ENCODE measurements around the gene KRTAP5-1.

Gene KRTAP5-1

GRCh38 chr11:1540074-1540473 is 45.0 kb downstream of the KRTAP5-1 start:
- DNase-seq: no peak

GRCh38 chr11:1538153-1538552 is 46.9 kb downstream of the KRTAP5-1 start:
- DNase-seq: no peak

- no peak for DNase-seq
Measured at GRCh38 chr11:1536065-1536843, 48.8 kb downstream of the KRTAP5-1 start.

GRCh38 chr11:1534682-1535081 is 50.4 kb downstream of the KRTAP5-1 start:
- no peak for DNase-seq
